Breast epithelium (tissue), 4 donors: Measurements from ENCODE around the gene PYROXD2. TPM values are rescaled to one million over a fixed set of nuclear protein-coding genes. Genes with fewer than 3 reads are reported as not detected.

ENCODE experiments used
- DNase-seq, 2 donors: peaks; one replicate each; pipeline ENCODE4 v3.0.0-alpha.2; 2019; ENCODE audit warnings: low spot score in 2 of 2
- H3K27ac ChIP-seq, 2 donors: fragments of 200-600 bp; sonication (generic) in 1 of 2; one replicate each; pipeline ENCODE4 v1.5.1; 2016 to 2019; ENCODE audit warnings: mild to moderate bottlenecking in 1 of 2
- H3K27me3 ChIP-seq, 2 donors: fragments of 200-600 bp; sonication (generic) in 1 of 2; one replicate each; pipeline versions ENCODE4 v1.5.1 to v1.6.0; 2017 to 2019; ENCODE audit warnings: control low read depth in 1 of 2, mild to moderate bottlenecking in 1 of 2
- H3K36me3 ChIP-seq: fragments of 200-600 bp; one replicate; pipeline ENCODE4 v1.5.1; 2019
- H3K4me1 ChIP-seq, 2 donors: fragments of 200-600 bp; sonication (generic); one replicate each; pipeline ENCODE4 v1.5.1; 2016 to 2019; ENCODE audit warnings: control low read depth in 1 of 2
- H3K4me3 ChIP-seq, 3 donors: fragments of 200-600 bp; sonication (generic); 1 replicate in 2 of 3; 2 replicates in 1 of 3; pipeline ENCODE4 v1.5.1; 2016 to 2019; ENCODE audit warnings: mild to moderate bottlenecking in 3 of 3, moderate library complexity in 2 of 3
- H3K9me3 ChIP-seq, 2 donors: fragments of 200-600 bp; sonication (generic) in 1 of 2; one replicate each; pipeline ENCODE4 v1.5.1; 2016 to 2019; ENCODE audit warnings: control low read depth in 1 of 2
- CTCF ChIP-seq, 3 donors: fragments of 450-650 bp; IDR thresholded peaks; one replicate each; pipeline ENCODE4 v1.5.1; 2016 to 2017; ENCODE audit warnings: antibody characterized with exemption in 3 of 3, mild to moderate bottlenecking in 3 of 3, moderate library complexity in 3 of 3
- POLR2A ChIP-seq: fragments of 450-650 bp; IDR thresholded peaks from one replicate; pipeline ENCODE4 v1.6.1; 2016; ENCODE audit warnings: antibody characterized with exemption, mild to moderate bottlenecking, moderate library complexity
- POLR2AphosphoS5 ChIP-seq, 3 donors: sonication (generic); formaldehyde crosslinking; IDR thresholded peaks; one replicate each; pipeline ENCODE4 v1.6.1; 2017; ENCODE audit warnings: antibody characterized with exemption in 3 of 3
- intact Hi-C: fragments of 100-400 bp; cut with DNase I; formaldehyde crosslinking; loops from one replicate; pipeline ENCODE4 v1.15.1; 2023; ENCODE audit warnings: low total_unique reads
- total RNA-seq, 3 donors: library from RNA; depleted of rRNA; stranded (reverse); fragments of >200 nt; gene quantifications; one replicate each; pipeline ENCODE4 v1.1.0, GENCODE V29; 2016

PYROXD2 gene
- total RNA-seq, 3 donors from 2014 or later = 13.2 to 20.0 (median 17.4) TPM

- TF ChIP-seq POLR2A (no peak), CTCF (IDR thresholded peaks at IDR 0.05) (no peak), POLR2AphosphoS5 (IDR thresholded peaks at IDR 0.05) (no peak)
- no peak overlapping the region for H3K4me3 ChIP-seq
- no peak overlapping the region for H3K27ac ChIP-seq
- H3K27me3 ChIP-seq = no peaks in the 10 kb centered on the region
- H3K9me3 ChIP-seq = no peaks in the 10 kb centered on the region
- no peaks in the 10 kb centered on the region for H3K36me3 ChIP-seq
- intact Hi-C loops = no loop called here
- H3K4me1 ChIP-seq = no peaks in the 10 kb centered on the region
- no peak for DNase-seq
Measured at GRCh38 chr10:98456043-98456570, 41.1 kb upstream of the PYROXD2 start.

DNA sequence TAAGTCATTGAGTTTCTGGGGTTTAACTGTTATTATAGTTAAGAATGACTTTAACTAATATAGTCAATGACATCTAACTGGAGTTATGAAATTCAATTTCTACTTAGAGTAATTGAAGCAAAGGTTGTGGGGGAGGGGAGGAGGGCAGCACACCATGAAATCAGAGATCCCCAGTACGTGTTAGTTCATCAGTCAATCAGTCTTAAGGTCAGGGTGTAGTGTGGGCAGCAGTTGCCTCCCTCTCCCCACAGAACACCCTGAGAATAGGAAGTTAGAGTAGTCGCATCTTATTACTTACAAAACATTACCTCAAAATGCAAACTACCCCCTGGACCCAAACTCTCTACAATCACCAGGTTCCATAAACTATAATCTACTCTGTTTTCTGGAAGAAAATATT is 38.7 kb upstream of the PYROXD2 start:
- no peaks in the 10 kb centered on the region for H3K36me3 ChIP-seq
- no peak overlapping the region for H3K27ac ChIP-seq
- intact Hi-C loops = no loop called here
- DNase-seq = no peak
- no peak overlapping the region for H3K4me3 ChIP-seq
- no peaks in the 10 kb centered on the region for H3K9me3 ChIP-seq
- no peaks in the 10 kb centered on the region for H3K27me3 ChIP-seq
- no peaks in the 10 kb centered on the region for H3K4me1 ChIP-seq
- TF ChIP-seq POLR2A (no peak), CTCF (IDR thresholded peaks at IDR 0.05) (no peak), POLR2AphosphoS5 (IDR thresholded peaks at IDR 0.05) (no peak)

GRCh38 chr10:98450618-98451017 is 35.6 kb upstream of the PYROXD2 start:
- H3K27me3 ChIP-seq = no peaks in the 10 kb centered on the region
- no peak for TF ChIP-seq POLR2AphosphoS5 (IDR thresholded peaks at IDR 0.05)
- no peak overlapping the region for H3K4me3 ChIP-seq
- no peaks in the 10 kb centered on the region for H3K4me1 ChIP-seq
- intact Hi-C loops = no loop called here
- no peaks in the 10 kb centered on the region for H3K9me3 ChIP-seq
- no peaks in the 10 kb centered on the region for H3K36me3 ChIP-seq
- DNase-seq = no peak
- H3K27ac ChIP-seq = no peak overlapping the region

- intact Hi-C loops = no loop called here
- H3K27ac ChIP-seq = no peak overlapping the region
- H3K36me3 ChIP-seq = no peaks in the 10 kb centered on the region
- no peaks in the 10 kb centered on the region for H3K9me3 ChIP-seq
- no peaks in the 10 kb centered on the region for H3K4me1 ChIP-seq
- no peaks in the 10 kb centered on the region for H3K27me3 ChIP-seq
- TF ChIP-seq POLR2AphosphoS5 (IDR thresholded peaks at IDR 0.05) = no peak
- TF ChIP-seq POLR2A = no peak
- no peak for TF ChIP-seq CTCF (IDR thresholded peaks at IDR 0.05)
- DNase-seq = no peak
- H3K4me3 ChIP-seq = no peak overlapping the region
Measured at GRCh38 chr10:98449287-98449686, 34.3 kb upstream of the PYROXD2 start.

DNA sequence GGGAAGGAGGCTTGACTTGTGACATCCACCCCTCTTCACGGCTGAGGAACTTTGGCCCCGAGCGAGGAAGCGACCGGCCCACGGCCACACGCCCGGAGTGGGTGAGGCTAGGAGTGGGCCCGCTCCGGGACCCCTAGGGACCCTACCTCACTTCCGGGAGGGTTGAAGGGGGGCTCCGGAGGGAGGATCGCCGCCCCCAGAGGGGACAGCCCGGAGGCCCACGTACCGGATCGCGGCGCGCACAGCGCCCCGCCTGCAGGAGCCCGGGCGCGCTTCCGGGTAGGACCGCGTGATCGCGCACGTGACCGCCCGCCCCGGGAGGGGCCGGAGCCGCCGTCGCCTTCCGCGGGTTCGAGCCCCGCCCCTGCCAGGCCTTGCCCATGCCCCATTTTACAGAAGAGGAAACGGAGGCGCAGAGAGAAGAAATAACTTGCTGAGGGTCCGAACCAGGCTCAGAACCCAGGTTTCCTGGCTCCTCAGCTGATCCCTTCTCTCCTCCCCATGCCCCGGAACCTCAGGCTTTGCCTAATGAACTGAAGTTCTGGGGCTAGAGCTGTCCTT is 31.8 kb upstream of the PYROXD2 start, which contains the start of gene HPS1:
TSS of gene HPS1 (minus strand) at position 275 of the 561 bp plus-strand sequence. CDS start 3,695 bp downstream, outside the sequence.
- intact Hi-C loops = no loop called here
- Histone ChIP-seq H3K27ac (peak within 1 kb of the TSS; percentile 93 to 98), H3K36me3 (peaks cover 4% of the 10 kb centered on the region), H3K4me1 (no peaks in the 10 kb centered on the region), H3K27me3 (no peaks in the 10 kb centered on the region), H3K4me3 (peak within 1 kb of the TSS; percentile 70 to 97 (median 75)), H3K9me3 (no peaks in the 10 kb centered on the region)
- peak; percentile 62 to 72 for DNase-seq
- peak; percentile 80 for TF ChIP-seq POLR2A
- TF ChIP-seq CTCF (IDR thresholded peaks at IDR 0.05) = peak in 1 of 3 donors; percentile 8
- peak; percentile 76 to 92 (median 88) for TF ChIP-seq POLR2AphosphoS5 (IDR thresholded peaks at IDR 0.05)
